GM12878 (cell line): ENCODE results near the gene MYPN. TPM values are rescaled to one million over a fixed set of nuclear protein-coding genes. Genes with fewer than 3 reads are reported as not detected.

ENCODE experiments used
- ATAC-seq: fragments of 200-7000 bp; cut with Tn5 transposase; 3 replicates; pipeline ENCODE4 v1.9.1; 2020; ENCODE audit warnings: mild to moderate bottlenecking, moderate library complexity
- BruUV-seq: library from RNA; stranded (reverse); fragments of 400-500 nt; replicated peaks from 2 replicates; lab custom pipeline; 2021; lab: Mats Ljungman, UMichigan
- CTCF ChIA-PET: fragments of 300-600 bp; sonication (Branson Sonifier 250); formaldehyde crosslinking; extraction: SDS; loops from one replicate; lab custom pipeline; 2021; ENCODE audit warnings: inconsistent platforms; lab: Yijun Ruan, JAX
- POLR2A ChIA-PET: fragments of 350-600 bp; formaldehyde crosslinking; extraction: SDS; loops from one replicate; lab custom pipeline; 2021; ENCODE audit warnings: inconsistent platforms; lab: Charles Lee
- RAD21 ChIA-PET: fragments of 300-600 bp; sonication (Branson Sonifier 250); formaldehyde crosslinking; loops from one replicate; lab custom pipeline; 2023; ENCODE audit warnings: antibody characterized with exemption; ENCODE audit not compliant: unreplicated experiment; lab: Charles Lee
- SMC1A ChIA-PET: fragments of 300-600 bp; sonication (Branson Sonifier 250); formaldehyde crosslinking; loops from one replicate; lab custom pipeline; 2023; ENCODE audit not compliant: unreplicated experiment, uncharacterized antibody; lab: Charles Lee
- DNase-seq: peaks from one replicate; pipeline ENCODE4 v3.0.0-alpha.2; 2011; ENCODE audit warnings: low read depth, low spot score
- FAIRE-seq: peaks from 3 replicates; lab custom pipeline; 2011; peaks lifted over from hg19 to GRCh38; lab: Jason Lieb, UNC
- H2AFZ ChIP-seq: 2 replicates; pipeline ENCODE4 v1.6.0; 2011; ENCODE audit warnings: low read depth, low read length, control low read depth; ENCODE audit not compliant: control insufficient read depth
- H3K27ac ChIP-seq: 2 replicates; pipeline ENCODE4 v1.5.1; 2011; ENCODE audit warnings: control low read depth; ENCODE audit not compliant: control insufficient read depth, insufficient read depth
- H3K27me3 ChIP-seq, 2 experiments: replicated peaks in 1 of 2; 2 replicates each; pipeline versions ENCODE4 v1.6.0 to v1.6.1; 2011; ENCODE audit warnings: low read length in 1 of 2; ENCODE audit not compliant: control insufficient read depth in 2 of 2, insufficient read depth in 2 of 2
- H3K36me3 ChIP-seq, 2 experiments: 2 replicates each; pipeline ENCODE4 v1.5.1; 2011; ENCODE audit warnings: low read length in 1 of 2; ENCODE audit not compliant: control insufficient read depth in 2 of 2, insufficient read depth in 2 of 2
- H3K4me1 ChIP-seq: 2 replicates; pipeline ENCODE4 v1.6.1; 2011; ENCODE audit warnings: mild to moderate bottlenecking, low read length, moderate library complexity, mixed read lengths; ENCODE audit not compliant: control insufficient read depth, insufficient read depth
- H3K4me2 ChIP-seq: 2 replicates; pipeline ENCODE4 v1.6.0; 2011; ENCODE audit warnings: control low read depth; ENCODE audit not compliant: control insufficient read depth, insufficient read depth
- H3K4me3 ChIP-seq: fragments of 200-600 bp; sonication (generic); 2 replicates; pipeline ENCODE4 v1.5.1; 2016
- H3K79me2 ChIP-seq: 2 replicates; pipeline ENCODE4 v1.6.0; 2011; ENCODE audit warnings: low read length; ENCODE audit not compliant: control insufficient read depth, insufficient read depth
- H3K9ac ChIP-seq: 2 replicates; pipeline ENCODE4 v1.8.0; 2011; ENCODE audit warnings: low read length, control low read depth, mixed read lengths; ENCODE audit not compliant: control insufficient read depth, insufficient read depth
- H3K9me3 ChIP-seq: replicated peaks from 3 replicates; pipeline ENCODE4 v1.5.1; 2011; ENCODE audit warnings: mild to moderate bottlenecking, low read length; ENCODE audit not compliant: control insufficient read depth, insufficient read depth
- H4K20me1 ChIP-seq: 2 replicates; pipeline ENCODE4 v1.6.0; 2011; ENCODE audit not compliant: control insufficient read depth, insufficient read depth
- EGR1 ChIP-seq, 2 experiments: IDR thresholded peaks; 1 replicate in 1 of 2; 2 replicates in 1 of 2; pipeline ENCODE4 v1.6.1; 2011 to 2012; ENCODE audit warnings: low read depth in 2 of 2, low read length in 2 of 2, borderline replicate concordance in 1 of 2, mild to moderate bottlenecking in 1 of 2, moderate library complexity in 1 of 2
- EP300 ChIP-seq, 2 experiments: fragments of 150-350 bp in 1 of 2; IDR thresholded peaks; 2 replicates each; pipeline ENCODE4 v1.6.1; 2011 to 2012; ENCODE audit warnings: low read depth in 2 of 2, low read length in 2 of 2, borderline replicate concordance in 1 of 2, improper control_type of control experiment in 1 of 2, inconsistent platforms in 1 of 2; ENCODE audit not compliant: control insufficient read depth in 1 of 2
- HDGF ChIP-seq: fragments of 450-650 bp; IDR thresholded peaks from 2 replicates; pipeline ENCODE4 v1.6.1; 2016; ENCODE audit warnings: antibody characterized with exemption
- IRF4 ChIP-seq: IDR thresholded peaks from 2 replicates; pipeline ENCODE4 v1.6.1; 2011; ENCODE audit warnings: low read depth, low read length
- MYB ChIP-seq: fragments of 150-350 bp; IDR thresholded peaks from 2 replicates; pipeline ENCODE4 v1.6.1; 2014; ENCODE audit warnings: mild to moderate bottlenecking, low read depth, low read length, borderline replicate concordance
- PBX3 ChIP-seq: IDR thresholded peaks from 2 replicates; pipeline ENCODE4 v1.6.1; 2011; ENCODE audit warnings: mild to moderate bottlenecking, low read depth, low read length, moderate library complexity; ENCODE audit not compliant: insufficient replicate concordance
- PML ChIP-seq: IDR thresholded peaks from 2 replicates; pipeline ENCODE4 v1.6.1; 2012; ENCODE audit warnings: low read length, inconsistent platforms
- POLR2AphosphoS5 ChIP-seq: IDR thresholded peaks from 2 replicates; pipeline ENCODE4 v1.6.1; 2011; ENCODE audit warnings: mild to moderate bottlenecking, low read length, inconsistent platforms
- REST ChIP-seq: IDR thresholded peaks from 2 replicates; pipeline ENCODE4 v1.6.1; 2012; ENCODE audit warnings: mild to moderate bottlenecking, low read depth, low read length
- RFX5 ChIP-seq: IDR thresholded peaks from 2 replicates; pipeline ENCODE4 v1.6.1; 2011; ENCODE audit warnings: low read depth, low read length, improper control_type of control experiment
- SIN3A ChIP-seq: IDR thresholded peaks from 2 replicates; pipeline ENCODE4 v1.6.1; 2012; ENCODE audit warnings: low read depth, low read length, improper control_type of control experiment
- SMAD5 ChIP-seq: IDR thresholded peaks from 2 replicates; pipeline ENCODE4 v1.6.1; 2016; ENCODE audit warnings: antibody characterized with exemption, low read depth
- SP1 ChIP-seq: IDR thresholded peaks from one replicate; pipeline ENCODE4 v1.6.1; 2011; ENCODE audit warnings: low read depth, low read length
- TCF3 ChIP-seq: IDR thresholded peaks from 2 replicates; pipeline ENCODE4 v1.6.1; 2012; ENCODE audit warnings: low read depth, mild to moderate bottlenecking, low read length, borderline replicate concordance; ENCODE audit not compliant: insufficient read depth
- WGBS: methylation state at CpG from one replicate; pipeline ENCODE4 v1.1.6; 2016; ENCODE audit warnings: low lambda C conversion rate; ENCODE audit not compliant: insufficient replicate concordance, insufficient coverage; ENCODE audit errors: missing lambda C conversion rate; 5-methylcytosine and 5-hydroxymethylcytosine counted together
- in situ Hi-C: fragments of 300-500 bp; cut with MboI; formaldehyde crosslinking; loops from 9 replicates; pipeline ENCODE4 v1.14.3; 2018; ENCODE audit warnings: mixed read lengths
- intact Hi-C: fragments of 100-400 bp; cut with micrococcal nuclease; formaldehyde crosslinking; loops from one replicate; pipeline ENCODE4 v1.14.2; 2022; ENCODE audit not compliant: unreplicated experiment
- polyA plus RNA-seq, 11 experiments: library from polyadenylated mRNA; depleted of rRNA in 4 of 11; unstranded in 6 of 11; stranded (reverse) in 5 of 11; fragments of >200 nt; fragmentation: Nextera tagmentation in 4 of 11; fragmentation: Illumina TruSeq in 1 of 11; extraction: Ambion mirVana in 4 of 11; extraction: Trizol in 1 of 11; gene quantifications; 1 replicate in 1 of 11; 2 replicates in 10 of 11; pipeline versions ENCODE4 v1.2.1 to v1.2.3, GENCODE V29; 2011 to 2016; ENCODE audit warnings: inconsistent platforms in 2 of 11, missing spikeins in 2 of 11, low read depth in 1 of 11
- total RNA-seq, 4 experiments: library from RNA; depleted of rRNA in 3 of 4; stranded (reverse); fragments of >200 nt in 3 of 4; fragmentation: Illumina TruSeq in 1 of 4; extraction: Trizol in 1 of 4; gene quantifications; 2 replicates each; pipeline versions ENCODE4 v1.2.1 to v1.2.3, GENCODE V29; 2013 to 2021
- TF ChIP-seq, protein P1 (sequence below): IDR thresholded peaks from 2 replicates; pipeline ENCODE4 v1.6.1; 2012; ENCODE audit warnings: low read length, inconsistent platforms
- TF ChIP-seq, protein P2 (sequence below): IDR thresholded peaks from 2 replicates; pipeline ENCODE4 v1.6.1; 2012; ENCODE audit warnings: low read depth, low read length, improper control_type of control experiment

Gene MYPN
- total and polyA plus RNA-seq, 10 of the 15 experiments (the other 5 are each of a cell fraction or from before 2014, with no cell fraction given) = 0.01 to 0.02 TPM; not detected in 8

DNA sequence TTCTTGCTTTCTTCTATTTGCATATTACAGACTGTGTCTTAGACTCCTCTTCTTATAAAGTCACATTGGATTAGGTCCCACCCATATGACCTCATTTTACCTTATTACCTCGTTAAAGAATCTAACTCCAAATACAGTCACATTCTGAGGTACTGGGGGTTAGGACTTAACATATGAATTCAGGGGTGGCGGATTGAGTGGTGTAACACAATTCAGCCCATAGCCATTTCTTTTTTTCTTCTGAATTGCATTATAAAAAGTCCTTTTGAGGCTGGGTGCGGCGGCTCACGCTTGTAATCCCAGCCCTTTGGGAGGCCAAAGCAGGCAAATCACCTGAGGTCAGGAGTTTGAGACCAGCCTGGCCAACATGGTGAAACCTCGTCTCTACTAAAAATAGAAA, 27.4 kb upstream of the MYPN start:
- H3K4me1 ChIP-seq = no peaks in the 10 kb centered on the region
- H3K36me3 ChIP-seq = no peaks in the 10 kb centered on the region
- ChIA-PET CTCF (no interaction called here), SMC1A (interaction anchor here (0.7 to 1.2 kb wide), 2 partner anchors 75 to 954 kb away, joined by 3 to 4 read pairs; no protein-coding TSS in a partner anchor), POLR2A (no interaction called here), RAD21 (no interaction called here)
- H3K27me3 ChIP-seq = no peaks in the 10 kb centered on the region; a peak in 1 of 4 replicates
- no peak overlapping the region for H3K4me2 ChIP-seq
- no peaks in the 10 kb centered on the region for H3K79me2 ChIP-seq
- H3K4me3 ChIP-seq = no peak overlapping the region
- in situ Hi-C loops = no loop called here
- H2AFZ ChIP-seq = no peak overlapping the region
- no peak overlapping the region for H3K27ac ChIP-seq
- BruUV-seq = no TSS peak
- no peak overlapping the region for H3K9ac ChIP-seq
- ATAC-seq (no peak), FAIRE-seq (no peak), DNase-seq (no peak)
- whole genome bisulfite sequencing = 76% methylated on average over 6 of the region's 6 CpGs
- intact Hi-C loops = loop anchor here (2.0 to 5.0 kb wide), 2 partner anchors 75 to 127 kb away; no protein-coding TSS in a partner anchor
- no peaks in the 10 kb centered on the region for H3K9me3 ChIP-seq
- no peaks in the 10 kb centered on the region for H4K20me1 ChIP-seq
- no peak for TF ChIP-seq RFX5
- no peak for TF ChIP-seq IRF4
- TF ChIP-seq MYB = no peak
- no peak for TF ChIP-seq POLR2AphosphoS5
- TF ChIP-seq SIN3A = no peak
- TF ChIP-seq SP1 = no peak
- TF ChIP-seq PML = no peak
- TF ChIP-seq TCF3 = no peak
- TF ChIP-seq EGR1 (IDR thresholded peaks at IDR 0.05; ENCODE audit: borderline replicate concordance in 1 of 2, low read depth in 2 of 2, low read length in 2 of 2) = no peak
- TF ChIP-seq SMAD5 = no peak
- TF ChIP-seq HDGF = no peak
- TF ChIP-seq, protein P1, sequence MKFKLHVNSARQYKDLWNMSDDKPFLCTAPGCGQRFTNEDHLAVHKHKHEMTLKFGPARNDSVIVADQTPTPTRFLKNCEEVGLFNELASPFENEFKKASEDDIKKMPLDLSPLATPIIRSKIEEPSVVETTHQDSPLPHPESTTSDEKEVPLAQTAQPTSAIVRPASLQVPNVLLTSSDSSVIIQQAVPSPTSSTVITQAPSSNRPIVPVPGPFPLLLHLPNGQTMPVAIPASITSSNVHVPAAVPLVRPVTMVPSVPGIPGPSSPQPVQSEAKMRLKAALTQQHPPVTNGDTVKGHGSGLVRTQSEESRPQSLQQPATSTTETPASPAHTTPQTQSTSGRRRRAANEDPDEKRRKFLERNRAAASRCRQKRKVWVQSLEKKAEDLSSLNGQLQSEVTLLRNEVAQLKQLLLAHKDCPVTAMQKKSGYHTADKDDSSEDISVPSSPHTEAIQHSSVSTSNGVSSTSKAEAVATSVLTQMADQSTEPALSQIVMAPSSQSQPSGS = no peak
- TF ChIP-seq, protein P2, sequence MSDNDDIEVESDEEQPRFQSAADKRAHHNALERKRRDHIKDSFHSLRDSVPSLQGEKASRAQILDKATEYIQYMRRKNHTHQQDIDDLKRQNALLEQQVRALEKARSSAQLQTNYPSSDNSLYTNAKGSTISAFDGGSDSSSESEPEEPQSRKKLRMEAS = no peak
- no peak for TF ChIP-seq REST
- TF ChIP-seq EP300 (IDR thresholded peaks at IDR 0.05; ENCODE audit: borderline replicate concordance in 1 of 2, control insufficient read depth in 1 of 2, low read depth in 2 of 2, low read length in 2 of 2) = no peak
- TF ChIP-seq PBX3 = no peak
